Smooth muscle cell (in vitro differentiated cells): ENCODE data around the gene NELFB. TPM values are rescaled to one million over a fixed set of nuclear protein-coding genes. Genes with fewer than 3 reads are reported as not detected.

Source experiments
- DNase-seq: peaks from one replicate; lab custom pipeline; 2025; ENCODE audit not compliant: unreplicated experiment; lab: John Stamatoyannopoulos, UW
- H2AFZ ChIP-seq: fragments of 200-600 bp; sonication (generic); 2 replicates; pipeline ENCODE4 v1.6.0; 2016; ENCODE audit warnings: antibody characterized with exemption, low read depth, mild to moderate bottlenecking
- H3F3A ChIP-seq: fragments of 200-600 bp; sonication (generic); 2 replicates; pipeline ENCODE4 v1.6.0; 2017; ENCODE audit warnings: antibody characterized with exemption, low read depth
- H3K27ac ChIP-seq: fragments of 200-600 bp; sonication (generic); 2 replicates; pipeline ENCODE4 v1.5.1; 2016; ENCODE audit warnings: low read depth, mild to moderate bottlenecking
- H3K27me3 ChIP-seq: fragments of 200-600 bp; sonication (generic); 2 replicates; pipeline ENCODE4 v1.6.1; 2016; ENCODE audit warnings: low read depth, mild to moderate bottlenecking
- H3K36me3 ChIP-seq: fragments of 200-600 bp; sonication (generic); 2 replicates; pipeline ENCODE4 v1.5.1; 2016; ENCODE audit warnings: low read depth
- H3K4me1 ChIP-seq: fragments of 200-600 bp; sonication (generic); 2 replicates; pipeline ENCODE4 v1.5.1; 2016; ENCODE audit warnings: low read depth
- H3K4me2 ChIP-seq: fragments of 200-600 bp; sonication (generic); 2 replicates; pipeline ENCODE4 v1.6.0; 2016; ENCODE audit warnings: mild to moderate bottlenecking
- H3K4me3 ChIP-seq: fragments of 200-600 bp; sonication (generic); 2 replicates; pipeline ENCODE4 v1.5.1; 2016; ENCODE audit warnings: mild to moderate bottlenecking
- H3K79me2 ChIP-seq: fragments of 200-600 bp; sonication (generic); 2 replicates; pipeline ENCODE4 v1.6.0; 2016; ENCODE audit warnings: low read depth, mild to moderate bottlenecking
- H3K9ac ChIP-seq: fragments of 200-600 bp; sonication (generic); 2 replicates; pipeline ENCODE4 v1.6.0; 2016; ENCODE audit warnings: low read depth
- H3K9me3 ChIP-seq: fragments of 200-600 bp; sonication (generic); replicated peaks from 2 replicates; pipeline ENCODE4 v1.5.1; 2016; ENCODE audit warnings: low read depth
- H4K20me1 ChIP-seq: fragments of 200-600 bp; sonication (generic); 2 replicates; pipeline ENCODE4 v1.6.0; 2016; ENCODE audit warnings: low read depth
- WGBS: methylation state at CpG from one replicate; pipeline ENCODE4 v1.1.7; 2016; ENCODE audit warnings: low lambda C conversion rate; 5-methylcytosine and 5-hydroxymethylcytosine counted together
- polyA plus RNA-seq: library from polyadenylated mRNA; unstranded; fragments of >200 nt; fragmentation: Nextera tagmentation; extraction: Ambion mirVana; gene quantifications from 2 replicates; pipeline ENCODE4 v1.2.1, GENCODE V29; 2016
- total RNA-seq: library from RNA; depleted of rRNA; stranded (reverse); fragments of >200 nt; gene quantifications from 2 replicates; pipeline ENCODE4 v1.2.3, GENCODE V29; 2014
- TF ChIP-seq, protein P1 (sequence below): fragments of 200-600 bp; sonication (generic); IDR thresholded peaks from 2 replicates; pipeline ENCODE4 v1.5.1; 2017; ENCODE audit warnings: borderline replicate concordance, mild to moderate bottlenecking, antibody characterized with exemption; ENCODE audit not compliant: insufficient read depth, poor library complexity, severe bottlenecking

Gene NELFB
- total and polyA plus RNA-seq, 2 experiments from 2014 or later: 23.3 to 60.9 TPM

- Histone ChIP-seq H3K79me2 (no peaks in the 10 kb centered on the region), H3K9ac (no peak overlapping the region), H3K27me3 (no peaks in the 10 kb centered on the region), H2AFZ (no peak overlapping the region), H3F3A (no peaks in the 10 kb centered on the region), H3K9me3 (no peaks in the 10 kb centered on the region), H3K36me3 (no peaks in the 10 kb centered on the region), H3K4me1 (peaks cover 14% of the 10 kb centered on the region), H4K20me1 (no peaks in the 10 kb centered on the region), H3K4me3 (no peak overlapping the region), H3K27ac (no peak overlapping the region), H3K4me2 (no peak overlapping the region)
- 93% methylated on average over 21 of the region's 22 CpGs for WGBS
- no peak for DNase-seq
- TF ChIP-seq, protein P1, sequence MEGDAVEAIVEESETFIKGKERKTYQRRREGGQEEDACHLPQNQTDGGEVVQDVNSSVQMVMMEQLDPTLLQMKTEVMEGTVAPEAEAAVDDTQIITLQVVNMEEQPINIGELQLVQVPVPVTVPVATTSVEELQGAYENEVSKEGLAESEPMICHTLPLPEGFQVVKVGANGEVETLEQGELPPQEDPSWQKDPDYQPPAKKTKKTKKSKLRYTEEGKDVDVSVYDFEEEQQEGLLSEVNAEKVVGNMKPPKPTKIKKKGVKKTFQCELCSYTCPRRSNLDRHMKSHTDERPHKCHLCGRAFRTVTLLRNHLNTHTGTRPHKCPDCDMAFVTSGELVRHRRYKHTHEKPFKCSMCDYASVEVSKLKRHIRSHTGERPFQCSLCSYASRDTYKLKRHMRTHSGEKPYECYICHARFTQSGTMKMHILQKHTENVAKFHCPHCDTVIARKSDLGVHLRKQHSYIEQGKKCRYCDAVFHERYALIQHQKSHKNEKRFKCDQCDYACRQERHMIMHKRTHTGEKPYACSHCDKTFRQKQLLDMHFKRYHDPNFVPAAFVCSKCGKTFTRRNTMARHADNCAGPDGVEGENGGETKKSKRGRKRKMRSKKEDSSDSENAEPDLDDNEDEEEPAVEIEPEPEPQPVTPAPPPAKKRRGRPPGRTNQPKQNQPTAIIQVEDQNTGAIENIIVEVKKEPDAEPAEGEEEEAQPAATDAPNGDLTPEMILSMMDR: no peak
Observed at GRCh38 chr9:137319739-137320551, 64.8 kb downstream of the NELFB start.

DNA sequence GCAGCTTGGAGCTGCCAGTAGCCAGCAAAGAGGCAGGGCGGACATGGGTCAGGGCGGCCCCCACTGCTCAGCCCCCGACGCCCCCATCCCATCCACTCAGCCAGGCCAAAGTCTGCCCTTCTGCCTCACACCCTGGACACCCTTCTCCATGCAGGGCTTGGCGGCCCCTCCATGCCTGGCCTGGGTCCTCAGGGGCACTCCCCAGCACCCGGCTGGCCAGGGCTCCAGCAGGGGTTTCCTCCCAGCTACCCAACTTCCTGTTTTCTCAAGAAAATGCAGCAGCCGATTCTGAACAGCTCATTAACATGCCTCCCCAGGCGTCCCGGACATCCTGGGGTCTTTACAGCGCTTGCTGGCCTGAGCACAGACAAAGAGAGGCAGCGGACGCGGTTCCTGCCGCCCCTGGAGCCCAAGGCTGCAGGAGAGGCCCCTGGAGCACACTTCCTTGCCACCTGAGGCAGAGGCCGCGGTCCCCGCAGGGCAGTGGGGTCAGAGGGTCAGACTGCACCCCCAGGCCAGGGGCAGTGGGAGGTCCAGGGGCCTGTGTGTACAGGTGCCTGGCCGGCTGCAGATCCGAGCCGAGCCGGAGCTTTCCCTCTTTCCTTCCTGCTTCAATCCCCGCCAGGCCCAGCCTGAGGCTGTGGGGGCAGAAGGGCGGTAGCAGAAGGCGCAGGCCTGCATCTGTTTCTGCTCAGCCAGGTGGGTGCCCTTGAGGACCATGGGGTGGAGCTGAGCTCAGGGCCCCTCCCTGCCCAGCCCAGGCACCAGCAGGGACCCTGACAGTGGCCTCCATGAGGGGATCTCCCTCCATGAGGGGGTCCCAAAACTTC lies 65.6 kb downstream of the NELFB start:
- Histone ChIP-seq H4K20me1 (no peaks in the 10 kb centered on the region), H3K4me2 (no peak overlapping the region), H3K4me1 (peaks cover 6% of the 10 kb centered on the region), H3K27ac (no peak overlapping the region), H3K4me3 (no peak overlapping the region), H3K9ac (no peak overlapping the region), H3K27me3 (no peaks in the 10 kb centered on the region), H3K79me2 (no peaks in the 10 kb centered on the region), H3K9me3 (no peaks in the 10 kb centered on the region), H3K36me3 (no peaks in the 10 kb centered on the region), H2AFZ (no peak overlapping the region), H3F3A (no peaks in the 10 kb centered on the region)
- no peak for DNase-seq
- WGBS: 65% methylated on average over 20 of the region's 24 CpGs
- TF ChIP-seq, protein P1: no peak

- H3K79me2 ChIP-seq: no peaks in the 10 kb centered on the region
- H3K27me3 ChIP-seq: no peaks in the 10 kb centered on the region
- WGBS: 93% methylated on average over 22 of the region's 22 CpGs
- H2AFZ ChIP-seq: no peak overlapping the region
- no peak overlapping the region for H3K27ac ChIP-seq
- no peak overlapping the region for H3K4me3 ChIP-seq
- no peaks in the 10 kb centered on the region for H3F3A ChIP-seq
- no peaks in the 10 kb centered on the region for H3K9me3 ChIP-seq
- no peak overlapping the region for H3K9ac ChIP-seq
- H3K4me1 ChIP-seq: no peaks in the 10 kb centered on the region
- no peaks in the 10 kb centered on the region for H4K20me1 ChIP-seq
- H3K36me3 ChIP-seq: no peaks in the 10 kb centered on the region
- H3K4me2 ChIP-seq: no peak overlapping the region
- DNase-seq: no peak
- TF ChIP-seq, protein P1: no peak
Observed at GRCh38 chr9:137321726-137322361, 66.7 kb downstream of the NELFB start.

Other genes with a start within 250 kb of the NELFB start
- 15.9 and 23.0 TPM in 2 replicates for gene ABCA2, start 227.1 kb upstream of the NELFB start, total RNA-seq
- 26.2 and 29.0 TPM in 2 replicates for gene ABCA2, start 227.1 kb upstream of the NELFB start, polyA plus RNA-seq
- gene FUT7, start 223.2 kb upstream of the NELFB start, total RNA-seq: not detected in 2 replicates
- 0.51 TPM in 1 of 2 replicates, not detected in the other for gene FUT7, start 223.2 kb upstream of the NELFB start, polyA plus RNA-seq
- 5.9 and 9.9 TPM in 2 replicates for gene NPDC1, start 209.2 kb upstream of the NELFB start, total RNA-seq
- gene NPDC1, start 209.2 kb upstream of the NELFB start, polyA plus RNA-seq: 19.3 and 38.8 TPM in 2 replicates
- gene ENTPD2, start 201.3 kb upstream of the NELFB start, total RNA-seq: not detected in 2 replicates
- gene ENTPD2, start 201.3 kb upstream of the NELFB start, polyA plus RNA-seq: 0.30 and 0.78 TPM in 2 replicates
- gene SAPCD2, start 184.8 kb upstream of the NELFB start, total RNA-seq: 1.9 and 2.1 TPM in 2 replicates
- 3.9 and 5.0 TPM in 2 replicates for gene SAPCD2, start 184.8 kb upstream of the NELFB start, polyA plus RNA-seq
- 5.8 and 7.2 TPM in 2 replicates for gene UAP1L1, start 177.8 kb upstream of the NELFB start, total RNA-seq
- 22.5 and 23.8 TPM in 2 replicates for gene UAP1L1, start 177.8 kb upstream of the NELFB start, polyA plus RNA-seq
- 62.9 and 70.9 TPM in 2 replicates for gene MAN1B1, start 168.3 kb upstream of the NELFB start, total RNA-seq
- gene MAN1B1, start 168.3 kb upstream of the NELFB start, polyA plus RNA-seq: 97.1 and 109 TPM in 2 replicates
- 50.6 and 51.4 TPM in 2 replicates for gene DPP7, start 140.6 kb upstream of the NELFB start, total RNA-seq
- gene DPP7, start 140.6 kb upstream of the NELFB start, polyA plus RNA-seq: 170 and 171 TPM in 2 replicates
- not detected in 2 replicates for gene GRIN1, start 116.2 kb upstream of the NELFB start, total RNA-seq
- gene GRIN1, start 116.2 kb upstream of the NELFB start, polyA plus RNA-seq: 0.44 TPM in 1 of 2 replicates, not detected in the other
- gene LRRC26, start 85.3 kb upstream of the NELFB start, total RNA-seq: not detected in 2 replicates
- gene LRRC26, start 85.3 kb upstream of the NELFB start, polyA plus RNA-seq: not detected in 2 replicates
- not detected in 2 replicates for gene TMEM210, start 83.3 kb upstream of the NELFB start, total RNA-seq
- not detected in 2 replicates for gene TMEM210, start 83.3 kb upstream of the NELFB start, polyA plus RNA-seq
- gene ANAPC2, start 66.8 kb upstream of the NELFB start, total RNA-seq: 12.6 and 16.3 TPM in 2 replicates
- gene ANAPC2, start 66.8 kb upstream of the NELFB start, polyA plus RNA-seq: 6.6 and 17.6 TPM in 2 replicates
- gene SSNA1, start 66.7 kb upstream of the NELFB start, total RNA-seq: 32.7 and 69.5 TPM in 2 replicates
- gene SSNA1, start 66.7 kb upstream of the NELFB start, polyA plus RNA-seq: 84.9 and 94.1 TPM in 2 replicates
- gene TPRN, start 54.6 kb upstream of the NELFB start, total RNA-seq: 4.0 and 6.9 TPM in 2 replicates
- 15.0 and 19.0 TPM in 2 replicates for gene TPRN, start 54.6 kb upstream of the NELFB start, polyA plus RNA-seq
- gene TMEM203, start 49.7 kb upstream of the NELFB start, total RNA-seq: 30.2 and 31.0 TPM in 2 replicates
- gene TMEM203, start 49.7 kb upstream of the NELFB start, polyA plus RNA-seq: 53.0 and 55.1 TPM in 2 replicates
- gene NDOR1, start 49.6 kb upstream of the NELFB start, total RNA-seq: 3.2 and 6.5 TPM in 2 replicates
- gene NDOR1, start 49.6 kb upstream of the NELFB start, polyA plus RNA-seq: 7.7 and 12.5 TPM in 2 replicates
- gene RNF208, start 33.1 kb upstream of the NELFB start, total RNA-seq: 0.36 and 0.49 TPM in 2 replicates
- gene RNF208, start 33.1 kb upstream of the NELFB start, polyA plus RNA-seq: 1.4 and 1.9 TPM in 2 replicates
- 2.2 and 2.3 TPM in 2 replicates for gene CYSRT1, start 30.2 kb upstream of the NELFB start, total RNA-seq
- gene CYSRT1, start 30.2 kb upstream of the NELFB start, polyA plus RNA-seq: 1.3 and 2.4 TPM in 2 replicates
- not detected in 2 replicates for gene RNF224, start 27.8 kb upstream of the NELFB start, total RNA-seq
- not detected in 2 replicates for gene RNF224, start 27.8 kb upstream of the NELFB start, polyA plus RNA-seq
- not detected in 2 replicates for gene SLC34A3, start 24.4 kb upstream of the NELFB start, total RNA-seq
- gene SLC34A3, start 24.4 kb upstream of the NELFB start, polyA plus RNA-seq: not detected in 2 replicates
- 154 and 164 TPM in 2 replicates for gene TUBB4B, start 14.0 kb upstream of the NELFB start, total RNA-seq
- gene TUBB4B, start 14.0 kb upstream of the NELFB start, polyA plus RNA-seq: 317 and 331 TPM in 2 replicates
- gene STPG3, start 4.0 kb upstream of the NELFB start, total RNA-seq: not detected in 2 replicates
- gene STPG3, start 4.0 kb upstream of the NELFB start, polyA plus RNA-seq: not detected in 2 replicates
- gene TOR4A, start 22.4 kb downstream of the NELFB start, total RNA-seq: 4.6 and 6.3 TPM in 2 replicates
- gene TOR4A, start 22.4 kb downstream of the NELFB start, polyA plus RNA-seq: 5.5 and 10.7 TPM in 2 replicates
- gene NRARP, start 46.9 kb downstream of the NELFB start, total RNA-seq: 2.0 and 3.7 TPM in 2 replicates
- 1.7 and 3.0 TPM in 2 replicates for gene NRARP, start 46.9 kb downstream of the NELFB start, polyA plus RNA-seq
- gene EXD3, start 167.8 kb downstream of the NELFB start, total RNA-seq: 3.1 and 10.4 TPM in 2 replicates
- 12.5 and 15.7 TPM in 2 replicates for gene EXD3, start 167.8 kb downstream of the NELFB start, polyA plus RNA-seq
- 0.09 and 0.90 TPM in 2 replicates for gene NOXA1, start 168.1 kb downstream of the NELFB start, total RNA-seq
- gene NOXA1, start 168.1 kb downstream of the NELFB start, polyA plus RNA-seq: 0.81 and 3.8 TPM in 2 replicates
- not detected in 2 replicates for gene ENTPD8, start 186.0 kb downstream of the NELFB start, total RNA-seq
- not detected in 2 replicates for gene ENTPD8, start 186.0 kb downstream of the NELFB start, polyA plus RNA-seq
- 25.2 and 30.9 TPM in 2 replicates for gene NSMF, start 204.0 kb downstream of the NELFB start, total RNA-seq
- 48.5 and 55.9 TPM in 2 replicates for gene NSMF, start 204.0 kb downstream of the NELFB start, polyA plus RNA-seq